Measurements from ENCODE around the gene PDE11A. TPM values are rescaled to one million over a fixed set of nuclear protein-coding genes. Genes with fewer than 3 reads are reported as not detected.

The PDE11A gene
- total RNA-seq, 1 experiment from 2014 or later = 0.13 TPM

- no peak for TF ChIP-seq CTCF (conservative IDR thresholded peaks at IDR 0.05)
- H2AK5ac ChIP-seq (ENCODE audit: insufficient read length, low read length) = no peak overlapping the region
- H3K27me3 ChIP-seq (ENCODE audit: insufficient read depth, low read length) = no peaks in the 10 kb centered on the region
- peaks cover 10% of the 10 kb centered on the region for H3K27me3 Mint-ChIP-seq (ENCODE audit: low read depth)
- no peak overlapping the region for H2BK12ac ChIP-seq (ENCODE audit: insufficient read length, low read depth, low read length)
- H3K23ac ChIP-seq (ENCODE audit: insufficient read length, low read depth, low read length) = no peak overlapping the region
- no peak overlapping the region for H2BK120ac ChIP-seq (ENCODE audit: low read depth, low read length, poor library complexity, severe bottlenecking)
- H3K23me2 ChIP-seq (ENCODE audit: insufficient read length, low read depth, low read length, poor library complexity, severe bottlenecking) = no peaks in the 10 kb centered on the region
- no peaks in the 10 kb centered on the region; a peak in 1 of 7 replicates for H3K36me3 Mint-ChIP-seq (ENCODE audit: insufficient read depth in 1 of 3, low read depth in 3 of 3)
- H3K56ac ChIP-seq (ENCODE audit: insufficient read length, low read depth, low read length) = no peak overlapping the region
- peaks cover 4 to 6% of the 10 kb centered on the region in 2 experiments; a peak in 4 of 5 replicates for H3K9me3 Mint-ChIP-seq
- no peak overlapping the region for H4K8ac ChIP-seq (replicated peaks; ENCODE audit: insufficient read length, low read depth, low read length)
- no peak overlapping the region for H2AFZ ChIP-seq (ENCODE audit: low read length)
- peaks cover 2 to 4% of the 10 kb centered on the region in 2 experiments; a peak in 3 of 4 replicates for H3K4me1 Mint-ChIP-seq
- no peak for DNase-seq
- no peak overlapping the region for H2BK15ac ChIP-seq (ENCODE audit: low read depth, low read length)
- no peak overlapping the region for H3K27ac Mint-ChIP-seq
- no peaks in the 10 kb centered on the region for H3K9me3 ChIP-seq (ENCODE audit: control insufficient read depth, low read depth, low read length)
- WGBS (ENCODE audit: extremely low coverage, insufficient read length, low lambda C conversion rate) = no CpG with 5 or more reads among the region's 1 CpG
- no peak overlapping the region for H3T11ph ChIP-seq (ENCODE audit: low read length)
- H4K20me1 ChIP-seq (ENCODE audit: control insufficient read depth, insufficient read depth, insufficient read length) = no peaks in the 10 kb centered on the region
- no peaks in the 10 kb centered on the region for H3K79me1 ChIP-seq (ENCODE audit: insufficient read depth, low read depth, low read length, poor library complexity, severe bottlenecking)
- H3K4me2 ChIP-seq (ENCODE audit: insufficient read depth, insufficient read length, low read length) = no peak overlapping the region
- no peak overlapping the region for H3K14ac ChIP-seq (ENCODE audit: insufficient read depth, low read length)
- H3K9ac ChIP-seq (ENCODE audit: extremely low read depth, insufficient read length, low read length) = no peak overlapping the region
- H3K27ac ChIP-seq (ENCODE audit: insufficient read length, low read depth, low read length) = no peak overlapping the region
- H3K4me3 Mint-ChIP-seq = no peak overlapping the region
- no peak overlapping the region for H2BK5ac ChIP-seq (ENCODE audit: insufficient read length, low read length)
- no peak overlapping the region for H4K91ac ChIP-seq (ENCODE audit: insufficient read length, low read depth, low read length)
- H3K18ac ChIP-seq (ENCODE audit: insufficient read length, low read depth, low read length) = no peak overlapping the region
- H2BK20ac ChIP-seq (ENCODE audit: low read depth, low read length, poor library complexity, severe bottlenecking) = no peak overlapping the region
- H3K79me2 ChIP-seq (ENCODE audit: insufficient read depth, low read length) = no peaks in the 10 kb centered on the region
- H3K4me1 ChIP-seq (ENCODE audit: insufficient read depth, low read length) = no peaks in the 10 kb centered on the region
- no peak overlapping the region for H3K4ac ChIP-seq (ENCODE audit: low read depth, low read length)
- no peak overlapping the region for H4K5ac ChIP-seq (ENCODE audit: insufficient read length, low read depth, low read length)
Observed at GRCh38 chr2:177828557-177828956, 244.0 kb downstream of the PDE11A start.
